Neural progenitor cell (in vitro differentiated cells): ENCODE measurements around the gene ST3GAL4.

Source experiments
- CTCF ChIP-seq: fragments of 200-600 bp; sonication (generic); IDR thresholded peaks from 2 replicates; pipeline ENCODE4 v1.5.1; 2017; ENCODE audit warnings: antibody characterized with exemption, mild to moderate bottlenecking
- EZH2 ChIP-seq: fragments of 200-600 bp; sonication (generic); IDR thresholded peaks from 2 replicates; pipeline ENCODE4 v1.6.1; 2017; ENCODE audit warnings: antibody characterized with exemption, mild to moderate bottlenecking, moderate library complexity
- EZH2phosphoT487 ChIP-seq: fragments of 200-600 bp; sonication (generic); IDR thresholded peaks from 2 replicates; pipeline ENCODE4 v1.6.1; 2017; ENCODE audit warnings: antibody characterized with exemption

GRCh38 chr11:126417091-126417862, 61.8 kb downstream of the ST3GAL4 start:
- TF ChIP-seq CTCF (no peak), EZH2 (no peak), EZH2phosphoT487 (no peak)
